Neutrophil (primary cell): ENCODE data around the gene MSN.
A peak's percentile ranks its signal among the peaks of the same experiment; 100 is the strongest.

Experiments
- H3K27ac ChIP-seq: fragments of 200-600 bp; sonication (generic); 2 replicates; pipeline ENCODE4 v1.5.1; 2016; ENCODE audit warnings: mild to moderate bottlenecking, moderate library complexity
- H3K27me3 ChIP-seq: fragments of 200-600 bp; sonication (generic); 2 replicates; pipeline ENCODE4 v1.6.0; 2016; ENCODE audit warnings: mild to moderate bottlenecking
- H3K36me3 ChIP-seq: fragments of 200-600 bp; sonication (generic); 2 replicates; pipeline ENCODE4 v1.5.1; 2017
- H3K4me1 ChIP-seq, 2 experiments: fragments of 200-600 bp in 1 of 2; sonication (generic) in 1 of 2; 1 replicate in 1 of 2; 2 replicates in 1 of 2; pipeline versions ENCODE4 v1.5.1 to v1.6.1; 2013 to 2016; ENCODE audit warnings: low read depth in 1 of 2, low read length in 1 of 2, mild to moderate bottlenecking in 1 of 2, moderate library complexity in 1 of 2; ENCODE audit not compliant: control insufficient read depth in 1 of 2, insufficient read depth in 1 of 2
- H3K4me3 ChIP-seq, 2 experiments: fragments of 200-600 bp in 1 of 2; sonication (generic) in 1 of 2; 1 replicate in 1 of 2; 2 replicates in 1 of 2; pipeline ENCODE4 v1.5.1; 2013 to 2016; ENCODE audit warnings: low read depth in 1 of 2, low read length in 1 of 2, mild to moderate bottlenecking in 1 of 2, moderate library complexity in 1 of 2
- H3K9me3 ChIP-seq: fragments of 200-600 bp; sonication (generic); 2 replicates; pipeline ENCODE4 v1.5.1; 2016
- TF ChIP-seq, protein P1 (sequence below): fragments of 200-600 bp; sonication (generic); IDR thresholded peaks from 2 replicates; pipeline ENCODE4 v1.5.1; 2016; ENCODE audit warnings: antibody characterized with exemption

The MSN gene

DNA sequence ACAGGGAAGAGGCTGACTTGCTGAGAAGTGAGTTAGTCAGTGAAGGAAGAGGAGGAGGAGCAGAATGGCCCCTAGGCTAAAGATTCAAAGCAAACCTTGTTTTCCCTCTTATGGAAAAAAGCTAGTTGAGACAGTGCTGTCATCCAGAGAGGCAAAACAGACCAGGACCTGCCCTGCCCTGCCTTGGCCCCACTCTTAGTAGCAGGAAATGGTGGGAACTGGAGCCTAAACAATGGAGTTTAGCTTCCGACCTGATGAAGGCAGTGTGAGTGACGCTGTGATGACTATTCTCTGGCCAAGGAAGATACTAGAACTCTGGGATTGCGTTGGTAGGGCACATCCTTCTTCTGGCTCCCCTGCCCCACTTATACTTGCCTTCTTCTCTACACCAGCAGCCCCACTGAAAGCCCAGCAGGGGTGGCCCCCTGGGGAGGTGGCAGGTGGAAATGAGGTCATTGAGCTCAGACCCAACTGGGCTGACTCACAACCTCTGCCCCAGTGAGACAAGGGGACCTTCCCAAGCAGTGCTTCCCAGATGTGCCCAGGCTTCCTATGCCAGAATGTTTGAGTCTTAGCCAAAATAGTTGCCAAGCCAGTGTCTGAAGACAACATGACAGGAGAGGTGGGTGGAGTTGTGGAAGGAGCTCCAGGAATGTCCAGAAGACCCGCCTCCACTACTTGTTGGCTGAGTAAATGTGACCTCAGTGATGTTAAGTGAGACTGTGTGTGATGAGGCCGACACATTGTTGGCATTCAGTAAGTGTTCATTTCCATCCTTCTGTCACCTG, 38.8 kb downstream of the MSN start:
- H3K9me3 ChIP-seq: no peaks in the 10 kb centered on the region

DNA sequence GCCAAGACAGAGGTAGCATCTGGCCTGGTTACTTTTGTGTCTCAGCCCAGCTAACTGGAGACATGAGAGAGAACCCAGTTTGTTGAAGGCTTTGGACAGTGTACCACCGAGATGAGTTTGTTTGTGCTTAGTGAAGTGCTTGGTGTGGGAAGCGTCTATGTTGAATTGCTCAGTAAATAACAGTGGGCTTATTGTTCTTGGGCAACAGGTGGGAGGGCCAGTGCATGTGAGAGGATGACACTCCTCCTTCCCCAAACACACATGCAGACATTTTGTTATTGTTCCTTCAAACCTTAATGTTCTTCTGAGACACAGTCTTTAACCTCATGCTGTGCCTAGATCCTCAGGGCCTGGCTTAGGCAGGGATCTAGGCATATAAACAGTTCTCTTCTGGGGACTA, 39.7 kb downstream of the MSN start:
- H3K27me3 ChIP-seq: no peaks in the 10 kb centered on the region

More for the DNA sequence above, 38.8 kb downstream of the MSN start:
- TF ChIP-seq, protein P1, sequence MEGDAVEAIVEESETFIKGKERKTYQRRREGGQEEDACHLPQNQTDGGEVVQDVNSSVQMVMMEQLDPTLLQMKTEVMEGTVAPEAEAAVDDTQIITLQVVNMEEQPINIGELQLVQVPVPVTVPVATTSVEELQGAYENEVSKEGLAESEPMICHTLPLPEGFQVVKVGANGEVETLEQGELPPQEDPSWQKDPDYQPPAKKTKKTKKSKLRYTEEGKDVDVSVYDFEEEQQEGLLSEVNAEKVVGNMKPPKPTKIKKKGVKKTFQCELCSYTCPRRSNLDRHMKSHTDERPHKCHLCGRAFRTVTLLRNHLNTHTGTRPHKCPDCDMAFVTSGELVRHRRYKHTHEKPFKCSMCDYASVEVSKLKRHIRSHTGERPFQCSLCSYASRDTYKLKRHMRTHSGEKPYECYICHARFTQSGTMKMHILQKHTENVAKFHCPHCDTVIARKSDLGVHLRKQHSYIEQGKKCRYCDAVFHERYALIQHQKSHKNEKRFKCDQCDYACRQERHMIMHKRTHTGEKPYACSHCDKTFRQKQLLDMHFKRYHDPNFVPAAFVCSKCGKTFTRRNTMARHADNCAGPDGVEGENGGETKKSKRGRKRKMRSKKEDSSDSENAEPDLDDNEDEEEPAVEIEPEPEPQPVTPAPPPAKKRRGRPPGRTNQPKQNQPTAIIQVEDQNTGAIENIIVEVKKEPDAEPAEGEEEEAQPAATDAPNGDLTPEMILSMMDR: no peak
- H3K36me3 ChIP-seq: no peaks in the 10 kb centered on the region
- H3K27me3 ChIP-seq: no peaks in the 10 kb centered on the region
- H3K4me3 ChIP-seq: peak overlapping the region in 1 of 2 experiments; percentile 5
- H3K4me1 ChIP-seq: peaks cover 58 to 67% of the 10 kb centered on the region in 2 experiments
- H3K27ac ChIP-seq: peak overlapping the region; percentile 94

DNA sequence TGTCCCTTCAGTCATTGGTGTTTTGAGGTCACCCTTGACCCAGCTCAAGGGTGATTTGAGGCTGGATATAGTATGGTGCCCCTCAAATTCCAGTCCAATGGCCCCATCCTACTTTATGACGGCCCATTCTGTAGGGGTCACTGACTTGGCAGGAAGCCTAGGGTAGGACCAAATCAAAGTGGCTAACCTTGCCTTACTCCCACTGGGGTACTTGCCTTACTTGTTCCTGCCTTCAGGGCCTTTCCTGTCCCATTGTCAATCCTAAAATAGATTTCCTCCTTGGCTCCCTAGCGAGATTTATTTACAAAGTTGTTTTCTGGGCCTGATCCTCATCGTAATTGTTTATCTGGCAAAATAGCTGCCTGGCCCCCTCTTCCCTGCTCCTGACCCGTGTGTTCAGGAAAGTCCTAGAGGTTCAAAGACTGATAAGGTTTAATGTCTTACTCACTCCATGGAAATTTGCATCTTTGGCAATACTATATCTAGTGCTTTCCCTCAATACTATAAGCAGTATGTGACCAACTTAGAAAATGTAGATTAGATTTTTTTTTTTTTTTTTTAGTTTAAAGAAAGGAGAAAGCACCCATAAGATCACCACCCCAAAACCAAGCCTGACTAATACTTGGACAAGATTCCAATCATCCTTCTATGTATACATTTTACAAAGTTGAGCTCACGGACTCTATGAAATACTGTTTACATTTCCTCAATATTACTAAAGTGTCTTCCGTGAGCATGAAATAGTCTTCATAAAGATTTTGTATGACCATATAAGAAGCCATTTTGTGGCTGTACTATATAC, 44.8 kb downstream of the MSN start:
- H3K27me3 ChIP-seq: no peaks in the 10 kb centered on the region
- TF ChIP-seq, protein P1: no peak
- no peak overlapping the region for H3K4me3 ChIP-seq
- no peak overlapping the region for H3K27ac ChIP-seq
- H3K36me3 ChIP-seq: peaks cover 8% of the 10 kb centered on the region
- no peaks in the 10 kb centered on the region for H3K9me3 ChIP-seq
- H3K4me1 ChIP-seq: peaks cover 23 to 31% of the 10 kb centered on the region in 2 experiments

More for the DNA sequence above, 39.7 kb downstream of the MSN start:
- no peak overlapping the region for H3K4me3 ChIP-seq
- H3K9me3 ChIP-seq: no peaks in the 10 kb centered on the region
- H3K4me1 ChIP-seq: peaks cover 57 to 59% of the 10 kb centered on the region in 2 experiments
- TF ChIP-seq, protein P1: no peak
- H3K27ac ChIP-seq: peak overlapping the region; percentile 94
- H3K36me3 ChIP-seq: no peaks in the 10 kb centered on the region

DNA sequence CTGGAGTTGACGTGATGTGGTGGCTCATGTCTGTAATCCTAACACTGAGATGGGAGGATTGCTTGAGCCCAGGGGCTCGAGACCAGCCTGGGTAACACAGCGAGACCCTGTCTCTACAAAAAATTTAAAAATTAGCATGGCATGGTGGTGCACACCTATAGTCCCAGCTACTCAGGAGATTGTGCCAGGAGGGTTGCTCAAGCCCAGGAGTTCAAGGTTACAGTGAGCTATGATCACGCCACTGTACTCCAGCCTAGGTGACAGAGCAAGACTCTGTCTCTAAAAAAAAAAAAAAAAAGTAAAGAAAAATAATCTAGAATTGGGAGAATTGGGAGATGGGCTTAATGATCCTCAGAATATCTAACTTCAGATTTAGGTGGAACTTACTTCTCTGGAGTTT, 51.1 kb downstream of the MSN start:
- Histone ChIP-seq H3K4me1 (peaks cover 32 to 41% of the 10 kb centered on the region in 2 experiments), H3K4me3 (no peak overlapping the region), H3K27ac (no peak overlapping the region), H3K9me3 (no peaks in the 10 kb centered on the region), H3K27me3 (no peaks in the 10 kb centered on the region), H3K36me3 (peaks cover 21% of the 10 kb centered on the region)
- TF ChIP-seq, protein P1: no peak

DNA sequence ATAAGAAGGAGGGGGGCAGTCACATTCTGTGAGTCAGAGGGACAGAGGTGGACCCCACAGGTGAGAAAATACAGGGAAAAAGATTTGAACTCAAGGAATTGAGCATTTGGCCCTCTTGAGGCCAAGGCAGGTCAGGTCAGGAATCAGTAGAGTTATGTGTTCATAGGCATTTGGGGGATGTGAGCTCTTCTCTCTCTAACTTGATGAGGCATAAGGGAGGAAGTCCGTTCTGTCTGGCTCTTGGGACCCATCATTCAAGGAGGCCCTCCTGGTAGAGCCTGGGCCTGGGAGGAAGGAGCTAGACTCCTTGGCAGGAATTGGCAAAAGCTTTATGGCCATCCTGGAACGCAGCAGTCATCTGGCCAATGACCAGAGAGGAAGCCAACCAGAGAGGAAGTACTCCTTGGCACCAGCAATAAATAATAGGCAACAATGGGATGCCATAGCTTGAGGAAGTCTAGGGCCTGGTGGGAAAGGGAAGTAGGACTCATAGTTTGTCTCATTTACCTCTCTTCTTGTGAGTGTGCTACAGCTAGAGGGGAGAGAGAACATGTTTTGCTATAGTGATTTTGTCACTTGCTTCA, 53.0 kb downstream of the MSN start:
- peak overlapping the region; percentile 63 for H3K27ac ChIP-seq
- H3K9me3 ChIP-seq: no peaks in the 10 kb centered on the region
- H3K4me1 ChIP-seq: peaks cover 20 to 27% of the 10 kb centered on the region in 2 experiments
- H3K27me3 ChIP-seq: no peaks in the 10 kb centered on the region
- H3K4me3 ChIP-seq: no peak overlapping the region
- H3K36me3 ChIP-seq: peaks cover 21% of the 10 kb centered on the region
- TF ChIP-seq, protein P1: no peak
